AG09319 (cell line): ENCODE results near the gene APAF1.

Source experiments
- DNase-seq: peaks from one replicate; pipeline ENCODE4 v3.0.0-alpha.2; 2010; ENCODE audit warnings: low read depth; ENCODE audit errors: extremely low read depth
- CTCF ChIP-seq: IDR thresholded peaks from 2 replicates; pipeline ENCODE4 v1.5.1; 2011; ENCODE audit warnings: low read depth, mild to moderate bottlenecking, inconsistent platforms, low read length, moderate library complexity

APAF1 gene

DNA sequence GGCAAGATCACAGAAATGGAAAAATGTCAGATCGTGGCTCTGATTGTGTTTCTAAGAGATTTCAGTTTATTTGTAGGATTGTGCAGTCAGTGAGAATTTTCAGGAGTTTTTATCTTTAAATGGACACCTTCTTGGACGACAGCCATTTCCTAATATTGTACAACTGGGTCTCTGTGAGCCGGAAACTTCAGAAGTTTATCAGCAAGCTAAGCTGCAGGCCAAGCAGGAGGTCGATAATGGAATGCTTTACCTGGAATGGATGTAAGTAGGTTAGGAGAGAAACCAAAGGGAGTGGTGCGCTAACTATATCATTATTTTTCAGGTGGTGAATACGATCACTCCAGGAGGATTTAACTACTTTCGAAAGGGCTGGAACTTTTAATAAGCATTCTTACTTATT is 26.4 kb downstream of the APAF1 start:
- no peak for TF ChIP-seq CTCF
- DNase-seq: no peak

DNA sequence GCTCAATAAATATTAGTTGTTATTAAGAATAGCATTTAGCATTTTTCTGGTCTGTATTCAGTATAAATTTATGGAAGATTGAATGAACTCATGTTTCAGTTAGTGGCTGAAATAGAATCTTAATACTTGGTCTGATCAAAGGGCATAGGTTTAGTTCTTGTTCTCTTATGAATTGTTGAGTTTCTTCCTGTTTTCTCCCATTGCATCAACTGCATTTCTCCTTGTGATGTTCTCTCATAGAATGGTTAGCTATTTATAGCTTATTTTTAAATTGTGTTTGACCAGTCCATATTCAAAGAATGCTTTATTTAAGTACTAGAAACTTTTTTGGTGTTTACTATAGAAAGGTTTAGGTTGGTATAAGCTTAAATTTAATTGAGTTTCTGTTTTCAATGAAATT is 29.8 kb downstream of the APAF1 start:
- no peak for TF ChIP-seq CTCF
- DNase-seq: no peak

DNA sequence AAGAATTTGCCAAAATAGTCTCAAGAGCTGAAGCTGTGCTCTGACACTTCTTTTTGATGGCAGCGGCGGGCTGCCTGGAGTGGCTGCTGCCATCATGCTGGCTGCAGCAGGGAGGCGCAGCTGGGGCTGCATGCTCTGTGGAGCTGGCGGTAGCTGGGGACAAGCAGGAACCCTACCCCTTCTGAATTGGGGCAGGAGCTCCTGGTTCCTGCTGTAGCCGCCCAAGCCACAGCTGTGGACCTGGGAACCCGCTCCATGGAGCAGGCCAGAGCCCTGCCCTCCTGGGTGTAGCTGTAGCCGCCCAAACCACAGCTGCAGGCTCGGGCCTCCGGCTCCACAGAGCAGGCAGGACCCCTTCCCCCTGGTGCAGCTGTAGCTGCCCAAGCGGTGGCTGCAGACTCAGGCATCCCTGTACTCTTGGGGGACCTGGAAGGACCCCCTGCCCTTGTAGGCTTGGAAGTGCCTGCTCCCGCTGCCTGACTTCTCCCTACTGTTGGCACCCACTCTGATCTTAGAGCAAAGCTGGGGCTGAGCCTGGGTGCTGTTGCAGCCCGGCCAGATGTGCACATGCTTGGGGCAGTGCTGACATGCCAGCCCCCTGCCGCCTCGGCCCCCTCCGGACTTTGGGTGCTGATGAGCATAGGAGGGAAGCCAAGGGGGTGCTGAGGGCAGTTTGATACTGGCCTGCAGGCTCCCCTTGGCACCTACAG is 33.3 kb downstream of the APAF1 start:
- DNase-seq: no peak
- no peak for TF ChIP-seq CTCF

DNA sequence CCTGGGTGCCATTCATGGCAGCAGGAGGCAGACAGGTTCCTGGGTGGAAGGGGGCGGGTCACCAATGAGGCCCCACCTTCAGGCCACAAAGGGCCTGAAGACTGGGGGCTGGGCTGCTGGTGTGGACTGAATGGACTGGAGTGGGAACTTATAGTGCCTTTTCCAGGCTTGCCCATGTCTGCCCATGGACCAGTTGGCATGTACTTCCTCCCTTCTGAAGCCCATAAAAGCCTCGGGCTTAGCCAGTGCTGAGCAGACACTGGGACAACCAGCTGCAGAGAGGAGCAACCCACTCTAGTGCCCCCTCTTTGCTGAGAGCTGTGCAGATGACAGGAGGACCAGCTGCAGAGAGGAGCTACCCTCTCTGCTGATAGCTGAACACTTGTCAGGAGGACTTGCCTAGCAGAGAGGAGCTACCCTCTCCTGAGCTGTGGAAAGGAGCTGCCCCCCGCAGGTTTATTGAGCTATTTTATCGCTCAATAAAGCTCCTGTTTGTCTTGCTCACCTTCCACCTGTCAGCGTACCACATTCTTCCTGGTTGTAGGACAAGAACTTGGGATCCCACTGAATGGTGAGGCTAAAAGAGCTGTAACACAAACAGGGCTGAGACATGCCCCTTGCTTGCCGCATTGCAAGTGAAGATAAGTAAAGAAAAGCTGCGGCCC is 34.0 kb downstream of the APAF1 start:
- TF ChIP-seq CTCF: no peak
- DNase-seq: no peak

DNA sequence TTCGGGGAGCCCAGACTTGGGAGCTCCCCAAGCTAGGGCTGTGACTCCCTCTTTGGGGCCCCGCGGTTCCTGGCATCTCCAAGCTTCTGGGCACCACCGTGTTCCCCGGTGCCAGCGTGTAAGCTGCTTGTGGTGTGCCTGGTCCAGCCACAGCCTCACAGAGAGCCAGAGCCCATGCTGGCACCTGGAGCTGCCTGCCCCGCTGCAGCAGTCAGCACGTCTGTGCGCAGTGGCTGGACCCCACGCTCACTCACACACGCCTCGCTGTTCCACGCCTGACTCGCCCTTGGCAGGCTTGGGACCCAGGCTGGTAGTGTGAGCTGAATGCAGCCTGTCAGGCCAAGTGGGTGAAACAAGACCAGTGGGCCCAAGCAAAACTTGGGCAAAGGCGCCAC is 34.5 kb downstream of the APAF1 start:
- no peak for DNase-seq
- no peak for TF ChIP-seq CTCF

- TF ChIP-seq CTCF: no peak
- DNase-seq: no peak
Observed at GRCh38 chr12:98684199-98684598, 39.1 kb downstream of the APAF1 start.

- DNase-seq: no peak
- no peak for TF ChIP-seq CTCF
Observed at GRCh38 chr12:98686603-98687002, 41.5 kb downstream of the APAF1 start.
